ENCODE results near the gene HAND2.

Gene HAND2

DNA sequence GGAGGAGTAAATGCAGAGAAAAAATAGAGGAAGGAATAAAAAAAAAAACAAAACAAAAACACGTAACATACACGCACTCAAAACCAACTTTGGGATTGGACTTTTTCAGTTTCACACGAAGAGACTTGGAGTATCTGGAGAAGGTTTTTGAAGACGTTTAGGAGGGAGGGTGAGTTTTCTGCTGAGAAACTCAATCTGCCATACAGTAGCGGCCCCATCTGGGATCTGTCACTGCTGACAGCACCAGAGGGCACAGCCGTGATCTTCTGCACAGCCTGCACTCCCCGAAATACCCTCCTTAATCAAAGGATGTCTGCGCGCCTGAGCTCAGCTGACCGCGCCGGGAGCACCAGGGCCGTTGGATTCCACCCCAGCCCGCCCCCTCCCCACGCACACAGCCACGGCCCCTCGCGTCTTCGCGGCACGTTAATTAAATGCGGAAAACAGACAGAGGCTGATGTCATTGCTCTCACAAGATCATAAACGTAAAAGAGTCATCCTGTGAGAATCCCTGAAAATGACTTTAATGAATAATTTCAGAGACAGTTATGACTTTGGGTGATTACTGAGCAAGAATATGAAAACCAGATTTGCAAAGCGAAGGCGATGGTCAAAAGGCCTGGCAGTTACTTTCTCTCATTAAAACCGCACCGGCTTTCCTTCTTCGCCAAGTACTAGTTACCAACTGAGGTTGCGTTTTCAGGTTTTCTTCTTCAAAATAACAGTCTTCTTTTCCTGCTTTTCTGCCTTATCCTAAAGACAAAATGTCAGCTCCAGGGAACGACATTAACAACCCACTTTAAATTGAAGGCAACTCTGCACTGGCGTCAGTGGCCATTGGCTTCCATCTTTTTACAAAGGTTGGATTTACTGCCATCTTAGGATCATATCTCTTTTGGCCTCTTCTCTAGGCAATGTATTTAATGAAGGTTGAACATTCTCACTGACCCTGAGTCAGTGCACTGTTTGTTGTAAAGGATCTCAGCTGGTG, 10.6 kb downstream of the HAND2 start:
- DNase-seq: no peak

DNA sequence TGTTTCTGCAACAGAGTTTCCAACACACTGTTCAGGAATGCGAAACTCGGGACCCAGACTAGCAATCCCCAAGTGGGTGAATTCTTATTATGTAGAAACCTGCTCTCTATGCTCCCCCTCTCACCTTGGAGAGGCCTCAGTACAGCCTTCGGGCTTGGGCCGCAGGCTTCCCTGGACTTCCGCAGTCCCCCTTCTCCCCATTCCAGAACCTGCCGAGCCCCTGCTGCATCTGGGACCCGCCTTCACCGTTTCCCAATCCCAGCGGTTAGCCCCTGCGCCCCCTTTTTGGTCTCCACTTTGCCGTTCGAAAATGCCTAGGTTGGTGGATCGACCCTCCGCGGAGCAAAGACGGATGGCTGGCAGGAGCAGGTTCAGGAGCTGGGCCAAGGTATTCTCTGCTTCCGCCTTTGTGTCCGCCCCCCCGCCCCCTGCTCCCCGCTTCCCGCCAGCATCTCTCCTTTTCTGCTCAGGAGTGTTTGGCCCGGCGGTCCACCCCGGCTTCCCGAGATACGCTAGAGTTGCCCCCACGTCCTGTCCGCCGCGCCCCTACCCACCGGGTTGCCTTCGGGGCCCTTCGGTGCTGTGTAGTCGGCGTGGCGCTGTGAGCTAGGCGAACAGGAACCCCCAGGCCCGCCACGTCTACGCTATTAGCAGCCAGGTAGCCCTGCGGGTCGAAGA, 11.5 kb downstream of the HAND2 start:
- no peak for DNase-seq

DNA sequence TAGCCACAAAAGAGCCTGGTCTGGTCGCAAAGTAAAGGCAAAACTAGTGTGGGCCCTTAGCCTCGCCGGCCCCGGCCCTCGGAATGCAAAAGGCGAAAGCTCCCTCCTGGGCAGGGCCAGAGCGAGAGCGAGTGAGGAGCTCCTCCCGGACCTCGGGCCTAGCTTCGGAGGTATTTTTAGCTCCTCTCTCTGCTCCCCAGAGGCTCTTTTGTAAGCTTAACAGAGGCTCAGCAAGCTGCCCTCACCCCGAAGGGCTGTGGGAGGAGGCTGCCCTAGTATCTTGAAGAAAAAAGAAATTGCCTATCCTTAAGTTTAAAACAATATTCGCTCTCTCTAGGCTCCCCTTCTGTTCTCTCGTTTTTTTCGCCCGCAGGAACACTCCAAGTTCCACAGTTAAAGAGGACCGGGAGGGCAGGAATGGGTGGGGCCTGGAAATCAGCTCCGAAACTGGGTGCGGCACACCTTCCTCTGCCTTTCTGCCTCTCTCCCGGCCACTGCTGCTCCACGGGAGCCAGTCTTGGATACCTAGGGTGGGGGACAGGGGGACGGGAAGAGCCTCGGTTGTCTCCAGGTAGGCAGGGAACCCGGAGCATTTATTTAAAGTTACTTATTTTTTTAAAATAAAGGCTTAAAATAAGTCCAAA, 12.1 kb downstream of the HAND2 start:
- no peak for DNase-seq

DNA sequence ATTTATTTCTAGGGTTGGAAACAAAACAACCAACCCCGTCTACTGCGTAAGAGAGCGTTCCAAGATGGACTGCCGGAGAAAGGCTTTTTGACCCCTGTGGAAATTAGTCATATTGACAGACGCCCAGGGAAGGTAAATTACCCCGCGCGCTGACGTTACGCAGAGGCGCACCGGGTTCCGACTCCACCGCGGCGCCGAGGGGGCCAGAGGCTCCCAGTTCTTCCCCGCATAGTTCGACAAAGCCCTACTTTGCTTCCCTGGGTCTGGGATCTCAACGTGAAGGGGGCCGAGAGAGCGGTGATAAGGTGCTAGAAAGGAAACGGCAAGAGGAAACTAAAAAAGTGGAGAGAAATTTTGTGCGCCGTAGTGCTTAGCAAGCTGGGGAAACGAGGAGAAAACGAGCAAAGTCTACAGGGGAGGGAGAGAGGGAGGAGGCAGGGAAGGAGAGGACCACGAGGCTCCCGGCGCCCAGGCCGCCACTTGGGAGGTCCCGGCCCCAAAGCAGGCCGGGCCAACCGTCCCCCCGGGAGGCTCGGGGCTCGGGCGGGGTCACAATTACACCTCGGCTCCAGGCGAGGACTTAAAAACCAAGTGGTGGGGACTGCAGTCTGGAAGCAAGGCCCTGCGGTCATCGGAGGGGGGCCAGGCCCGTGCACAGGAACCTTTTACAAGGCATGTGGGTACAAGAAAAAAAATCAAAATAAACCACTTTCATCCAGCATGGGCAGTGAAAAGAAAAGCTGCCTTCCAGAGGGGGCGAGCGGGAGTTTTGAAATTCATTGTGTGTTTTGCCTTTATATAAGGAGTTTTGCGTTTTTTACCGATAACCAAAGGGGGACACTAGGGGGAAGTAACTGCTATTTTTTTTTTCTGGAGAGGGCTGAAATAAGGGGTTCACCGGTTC, 13.2 kb downstream of the HAND2 start:
- DNase-seq: no peak

DNA sequence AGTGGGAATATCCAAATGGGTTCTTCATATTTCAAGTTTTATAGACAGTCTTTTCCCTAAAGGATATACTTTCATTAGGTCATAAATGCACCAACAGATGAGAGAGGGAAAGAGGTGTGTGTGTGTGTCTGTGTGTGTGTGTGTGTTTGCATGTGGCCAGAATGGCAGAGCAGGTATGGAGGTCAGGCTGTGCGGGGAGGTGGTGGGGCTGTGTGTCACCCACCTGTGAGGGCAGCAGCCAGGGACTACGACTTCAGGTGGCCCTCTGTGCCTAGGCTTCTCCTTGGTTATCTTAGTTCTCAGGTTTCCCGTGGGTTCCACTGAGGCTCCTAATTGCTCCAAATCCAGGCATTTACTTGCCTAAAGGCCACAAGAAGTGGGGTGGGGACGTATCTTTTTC, 14.6 kb downstream of the HAND2 start:
- DNase-seq: no peak

DNA sequence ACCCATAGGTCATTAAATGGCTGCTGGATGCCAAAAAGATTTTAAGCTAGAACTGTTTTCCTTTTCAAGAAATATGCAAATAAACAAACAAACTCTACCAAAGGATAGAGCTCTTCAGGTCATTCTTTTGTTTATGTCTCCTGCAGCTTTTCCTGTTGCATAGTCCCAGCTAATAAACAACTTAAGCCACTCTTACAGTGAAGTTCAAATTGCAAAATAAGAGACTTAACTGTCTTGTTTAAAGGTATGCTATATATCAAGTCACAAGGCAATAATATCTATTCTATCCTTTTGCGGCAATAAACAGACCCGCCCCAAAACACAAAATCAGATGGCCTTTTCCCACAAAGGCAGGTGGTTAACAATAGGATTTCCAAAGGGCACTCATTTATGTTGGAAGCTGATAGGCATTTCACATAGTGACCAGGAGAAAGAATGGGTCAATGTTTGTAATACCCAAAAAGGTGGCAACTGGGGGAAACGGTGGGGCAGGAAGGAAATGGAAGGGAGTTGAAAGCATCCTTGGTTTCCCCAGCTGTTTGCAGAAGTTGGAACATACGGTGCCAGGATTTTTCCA, 15.3 kb downstream of the HAND2 start:
- no peak for DNase-seq

DNA sequence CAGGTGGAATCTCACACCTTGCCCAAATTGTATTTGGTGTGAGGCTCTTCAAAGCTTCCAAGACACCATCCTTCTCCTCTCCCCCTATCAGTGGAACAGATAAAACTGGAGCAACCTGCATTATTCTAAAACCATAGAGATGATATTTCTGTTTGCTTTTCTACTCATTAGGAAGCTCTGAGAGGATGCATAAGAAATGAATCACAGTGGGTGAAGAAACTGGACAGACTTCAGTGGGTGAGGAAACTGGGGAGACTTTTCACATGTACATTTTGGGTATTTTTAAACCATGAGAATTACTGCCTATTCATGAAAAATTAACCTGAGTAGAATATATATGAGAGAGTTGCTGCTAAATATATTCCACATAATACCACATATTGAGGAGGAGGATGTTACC, 16.4 kb downstream of the HAND2 start:
- no peak for DNase-seq

DNA sequence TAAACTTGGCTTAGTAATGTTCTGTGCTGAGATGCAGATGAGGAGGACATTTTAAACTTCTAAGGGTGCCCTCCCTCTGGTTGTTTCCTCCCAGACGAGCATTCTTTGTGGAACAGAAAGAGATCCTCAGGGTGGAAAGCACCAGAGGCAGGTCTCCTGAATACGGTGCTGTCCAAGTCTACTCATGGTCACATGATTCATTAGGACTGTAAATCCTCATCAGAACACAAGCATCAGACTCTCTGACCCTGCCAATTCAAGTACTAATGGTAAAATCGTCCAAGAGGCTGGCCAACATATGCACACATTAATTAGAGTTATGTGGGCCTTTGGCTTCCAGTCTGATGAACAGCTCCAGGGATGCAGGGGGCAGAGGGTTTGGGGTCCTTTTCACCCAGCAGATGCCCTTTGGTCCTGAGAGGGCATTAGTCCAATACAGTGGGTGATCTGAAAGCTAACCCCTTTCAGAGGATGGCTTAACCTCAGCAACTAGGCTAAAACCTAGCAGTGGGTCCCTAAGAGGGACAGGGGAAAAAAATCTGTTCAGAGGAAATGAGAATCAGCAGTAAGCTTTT, 18.2 kb downstream of the HAND2 start:
- DNase-seq: no peak

DNA sequence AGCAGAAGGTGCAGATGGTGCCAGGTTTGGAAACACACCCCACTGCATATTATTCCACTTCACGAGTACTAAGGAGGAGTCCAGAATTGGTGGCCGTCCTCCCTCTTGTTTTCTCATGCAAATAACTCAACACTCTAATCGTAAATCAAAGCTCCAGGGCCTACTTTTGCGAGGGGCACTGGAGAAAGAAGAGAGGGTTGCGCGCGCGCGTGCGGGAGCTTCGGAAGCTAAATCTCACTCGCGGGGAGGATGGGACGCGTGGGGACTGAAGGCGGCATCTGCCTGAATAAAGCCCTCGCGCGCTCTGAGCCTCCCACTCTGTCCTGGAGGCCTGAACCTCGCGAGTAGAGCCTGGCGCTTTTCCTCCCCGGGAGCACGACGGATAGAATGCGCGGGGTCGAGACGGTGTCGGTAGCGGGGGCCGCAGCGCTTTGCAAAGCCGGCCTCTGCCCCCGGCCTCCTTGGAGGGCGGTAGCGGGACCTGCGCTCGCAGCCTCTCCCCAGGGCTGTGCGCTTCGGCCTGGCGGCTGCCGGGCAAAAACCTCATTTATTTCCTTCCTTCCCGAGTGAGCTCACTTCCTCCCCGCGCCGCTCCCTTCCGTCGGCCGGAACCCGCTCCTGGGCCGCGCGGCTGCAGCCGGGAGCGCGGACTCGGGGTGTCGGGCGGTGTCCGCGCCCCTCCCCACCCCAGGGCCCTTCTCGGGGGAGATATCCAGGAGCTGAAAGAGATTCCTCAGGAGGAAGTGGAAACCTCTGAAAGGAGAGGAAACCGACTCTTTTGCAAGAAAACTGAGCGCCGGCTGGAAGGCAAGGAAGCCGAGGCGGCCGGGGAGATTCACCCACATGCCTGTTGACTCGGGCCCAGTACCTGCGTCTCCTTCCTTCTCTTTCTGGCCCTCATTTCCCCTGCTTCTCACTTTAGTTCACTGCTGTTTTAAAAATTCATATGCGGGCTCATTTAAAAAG, 20.7 kb downstream of the HAND2 start:
- DNase-seq: no peak

DNA sequence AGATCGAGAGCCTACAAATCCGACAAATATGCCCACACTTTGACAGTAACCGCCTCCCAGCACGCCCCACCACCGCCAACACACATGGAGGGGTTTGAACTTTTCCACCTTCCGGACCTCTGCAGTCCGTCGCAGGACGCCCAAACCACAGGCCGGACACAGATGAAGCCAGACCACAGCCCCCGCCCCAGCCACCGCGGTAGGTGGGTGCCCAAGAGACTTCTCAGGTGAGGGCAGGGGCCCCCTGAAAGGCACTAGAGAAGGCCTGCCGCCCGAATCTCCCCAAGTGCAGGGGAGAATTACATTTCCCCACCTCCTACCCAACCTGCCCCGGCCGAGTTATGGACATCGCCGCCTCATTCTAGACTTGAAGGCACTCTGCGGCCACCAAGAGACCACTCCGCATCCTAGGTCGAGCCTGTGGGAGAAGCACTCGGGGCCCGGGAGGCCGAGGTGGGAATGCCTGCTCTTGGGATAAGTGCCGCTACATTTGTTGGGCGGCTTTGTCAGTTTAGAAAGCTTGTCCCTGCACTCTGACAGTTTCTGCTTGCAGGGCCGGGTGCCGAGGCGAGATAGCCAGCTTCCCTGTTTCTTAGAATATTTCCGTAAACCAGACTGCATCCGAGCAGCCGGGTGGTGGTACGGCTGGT, 21.5 kb downstream of the HAND2 start:
- DNase-seq: no peak

DNA sequence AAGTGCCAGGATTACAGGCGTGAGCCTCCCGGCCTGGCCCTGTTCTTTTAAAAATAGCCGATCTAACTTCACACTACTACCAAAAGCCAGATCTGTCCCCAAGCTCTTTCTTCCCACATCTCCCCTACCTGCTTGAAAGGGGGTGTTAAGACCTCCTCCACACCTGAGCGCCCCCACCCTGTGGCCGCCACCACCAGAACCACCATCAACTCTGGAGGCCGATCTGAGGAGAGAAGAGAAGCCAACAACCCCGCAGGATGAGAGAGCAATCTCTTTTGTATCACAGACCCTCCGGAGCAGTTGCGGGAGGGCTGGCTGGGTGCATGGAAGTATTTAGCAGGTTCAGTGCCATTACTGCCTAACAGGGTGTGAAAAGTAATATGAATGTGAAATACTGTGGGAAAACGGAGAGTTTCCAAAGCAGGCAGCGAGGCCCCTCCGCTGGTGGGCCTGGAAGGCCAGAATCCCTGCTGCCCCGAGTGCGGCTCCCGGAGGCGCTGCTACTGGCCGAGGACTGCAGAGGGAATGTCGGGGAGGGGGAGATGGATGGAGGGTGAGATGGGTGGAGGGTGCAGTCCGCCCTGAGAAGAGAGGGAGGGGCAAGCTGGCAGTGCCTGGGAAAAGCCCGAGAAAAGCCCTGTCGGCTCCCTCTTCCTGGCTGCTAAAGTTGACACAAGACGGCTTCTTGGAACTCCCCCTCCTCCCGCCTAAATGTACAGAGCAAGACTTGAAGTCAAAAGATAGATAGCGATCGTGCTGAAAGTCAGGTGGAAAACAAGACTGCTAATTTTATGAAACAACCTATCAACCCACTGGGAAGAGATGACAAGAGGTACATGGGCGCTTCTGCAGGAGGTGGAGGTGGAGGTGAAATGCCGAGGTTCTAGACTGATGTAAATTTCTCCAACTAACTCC, 22.3 kb downstream of the HAND2 start:
- no peak for DNase-seq

DNA sequence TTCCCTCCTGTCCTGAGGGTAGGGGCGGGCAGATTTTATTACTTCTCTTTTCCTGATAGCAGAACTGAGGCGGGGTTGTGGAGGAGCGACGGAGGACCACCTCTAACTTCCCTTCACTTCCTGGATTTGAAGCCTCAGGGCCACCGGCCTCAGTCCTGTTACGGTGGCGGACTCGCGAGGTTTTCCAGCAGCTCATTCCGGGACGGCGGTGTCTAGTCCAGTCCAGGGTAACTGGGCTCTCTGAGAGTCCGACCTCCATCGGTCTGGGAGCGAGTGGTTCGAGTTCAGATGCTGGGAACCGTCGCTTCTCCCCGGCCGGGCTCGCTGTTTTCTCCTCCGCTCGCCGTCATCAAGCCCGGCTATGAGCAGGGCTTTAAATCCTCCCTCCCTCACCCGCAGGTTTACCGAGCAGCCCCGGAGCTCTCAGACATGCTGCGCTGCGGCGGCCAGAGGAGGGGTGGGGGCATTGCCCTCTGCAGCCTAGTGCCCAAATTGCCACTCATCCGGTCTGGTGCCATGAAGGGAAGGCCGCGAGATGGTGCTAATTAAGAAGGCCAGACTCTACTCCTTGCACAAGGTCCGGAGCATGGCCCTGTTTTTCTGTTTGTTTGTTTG, 23.3 kb downstream of the HAND2 start:
- no peak for DNase-seq

DNA sequence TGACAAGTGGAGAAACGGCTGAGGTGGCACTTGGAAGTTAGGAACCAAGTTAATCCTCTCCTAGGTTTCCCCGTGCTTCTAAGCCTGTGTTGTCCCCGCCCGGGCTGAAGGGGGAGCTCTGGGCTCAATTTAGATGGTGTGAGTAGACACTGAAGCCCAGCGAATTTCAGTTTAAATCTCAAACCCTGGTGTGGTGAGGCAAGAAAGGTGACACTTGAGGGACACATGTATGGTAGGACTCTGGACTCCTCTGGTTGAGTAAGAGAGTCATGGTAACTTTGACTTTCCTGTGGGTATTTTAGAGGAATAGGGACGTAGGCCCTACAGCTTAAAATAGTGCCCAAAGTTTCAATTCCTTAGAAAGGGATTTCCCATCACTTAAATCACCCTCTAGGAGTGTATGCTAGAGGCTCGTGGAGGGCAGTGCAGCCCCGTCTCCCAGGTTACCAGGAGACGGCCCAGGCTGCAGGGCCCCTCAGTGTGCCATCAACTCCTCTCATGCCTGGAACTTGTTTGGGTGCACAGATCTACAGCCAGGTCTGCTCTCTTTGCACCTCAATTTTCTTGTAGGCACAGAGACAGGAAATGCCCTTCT, 24.0 kb downstream of the HAND2 start:
- DNase-seq: peak; percentile 54

DNA sequence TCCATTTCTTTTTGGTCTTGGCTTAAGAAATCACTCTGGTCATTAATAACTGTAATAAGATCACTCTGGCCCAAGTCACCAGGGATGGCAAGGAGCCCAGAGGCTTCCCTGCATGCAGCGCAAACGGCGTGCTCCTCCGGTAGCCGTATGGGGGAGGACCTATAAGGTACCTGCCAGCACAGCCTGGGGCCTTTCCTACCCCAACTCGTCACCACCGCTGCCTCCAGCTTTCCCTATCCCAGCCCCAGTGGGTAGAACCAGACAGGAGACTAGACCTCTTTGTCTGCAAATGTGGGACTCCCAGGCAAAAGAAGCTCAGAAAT, 25.9 kb downstream of the HAND2 start:
- no peak for DNase-seq

DNA sequence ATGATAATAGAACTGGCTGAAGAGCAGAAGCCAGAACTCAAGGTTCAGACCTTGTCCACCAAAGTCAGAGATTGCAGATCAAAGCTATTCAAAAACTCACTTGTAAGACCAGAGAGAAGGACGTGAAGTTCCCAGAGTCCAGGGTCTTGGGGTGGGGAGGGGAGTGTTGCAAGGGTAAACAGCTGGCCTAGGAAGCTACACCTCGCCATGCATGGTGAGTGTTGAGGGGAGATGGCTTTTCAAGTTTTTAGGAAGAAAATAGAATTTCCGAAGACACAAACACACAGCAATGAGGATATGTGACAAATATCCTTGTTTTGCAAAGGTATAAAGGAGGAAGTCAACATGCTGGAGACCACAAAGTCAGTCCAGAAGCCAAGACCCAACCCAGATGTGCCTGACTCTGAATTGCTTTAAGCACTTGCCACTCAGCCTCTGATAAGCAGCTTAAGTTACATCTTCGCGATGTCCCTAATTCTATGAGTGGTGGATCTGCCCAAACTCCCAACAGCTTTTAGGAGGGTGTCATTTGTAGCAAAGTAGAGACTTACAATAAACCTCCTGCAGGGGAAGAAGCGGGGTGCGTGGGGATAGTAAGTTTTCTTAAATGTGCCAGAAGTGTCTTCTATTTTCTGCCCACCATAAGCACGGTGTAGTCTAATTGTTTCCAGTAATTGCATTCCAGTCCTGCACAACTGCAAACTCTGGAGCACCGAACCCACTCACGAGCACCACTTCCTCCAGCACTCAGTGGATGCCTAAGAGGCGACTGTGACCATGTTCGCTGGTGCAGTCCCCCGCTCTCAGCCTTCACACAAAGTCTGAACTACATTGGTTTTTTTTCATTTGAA, 26.5 kb downstream of the HAND2 start:
- no peak for DNase-seq

DNA sequence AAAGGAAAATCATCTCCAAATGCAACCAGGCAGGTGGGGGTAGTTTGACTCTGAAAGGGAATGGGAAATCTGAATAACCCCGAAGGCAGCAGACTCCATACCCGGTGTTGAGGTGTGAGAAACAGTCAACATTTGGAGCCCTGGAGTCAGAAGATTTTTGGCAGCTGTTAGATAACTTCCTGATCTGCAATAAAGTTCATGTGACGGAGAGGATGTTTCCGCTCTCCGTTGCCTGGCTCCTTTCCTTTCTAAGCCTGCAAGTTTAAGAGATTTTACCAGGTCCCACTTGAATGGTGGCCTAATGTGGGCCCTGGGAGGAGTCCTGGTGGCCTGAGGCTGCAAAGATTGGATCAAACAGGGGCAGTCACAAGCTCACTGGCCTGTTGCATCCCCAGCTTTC, 27.7 kb downstream of the HAND2 start:
- DNase-seq: no peak

DNA sequence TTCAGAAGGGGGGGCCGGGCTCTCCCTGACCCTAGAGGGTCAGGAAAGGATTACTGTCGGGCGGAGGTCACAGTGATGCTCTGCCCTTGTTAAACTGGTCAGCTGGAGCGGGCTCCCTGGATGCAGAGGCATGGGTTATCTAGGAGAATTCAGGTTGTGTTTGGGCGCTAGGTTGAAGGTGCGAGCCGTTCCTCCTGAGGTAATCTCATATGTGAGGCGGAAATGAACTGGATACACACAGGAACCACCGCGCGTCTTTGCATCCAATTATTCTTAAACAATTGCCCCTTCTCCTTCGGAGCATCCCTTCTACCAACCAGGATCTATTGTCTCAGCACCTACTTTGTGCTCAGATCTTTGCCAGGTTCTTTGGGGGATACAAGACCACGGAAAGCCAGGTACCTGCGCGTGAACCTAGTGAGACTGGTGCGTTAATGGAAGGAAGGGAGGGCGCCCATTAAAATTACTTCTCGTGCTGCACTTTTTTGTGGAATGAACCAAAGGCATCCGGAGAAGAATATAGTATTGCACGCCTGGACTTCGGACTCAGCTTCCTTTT, 28.4 kb downstream of the HAND2 start:
- DNase-seq: no peak
